ENCODE measurements around the gene GJA4.

DNA sequence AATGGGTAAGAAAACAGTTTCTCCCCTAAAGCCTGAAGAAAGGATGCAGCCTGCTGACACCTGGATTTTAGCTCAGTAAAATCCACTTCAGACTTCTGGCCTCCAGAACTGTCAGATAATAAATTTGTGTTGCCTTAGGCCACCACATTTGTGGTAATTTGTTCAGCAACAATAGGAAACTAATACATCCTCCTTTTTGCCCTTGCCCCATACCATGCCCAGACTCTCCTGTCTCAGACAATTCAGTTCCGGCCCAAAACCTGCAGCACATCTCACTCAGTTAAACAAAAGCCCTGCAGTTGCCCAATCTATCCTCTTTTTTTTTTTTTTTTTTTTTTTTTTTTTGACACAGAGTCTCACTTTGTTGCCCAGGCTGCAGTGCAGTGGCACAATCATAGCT is 40.9 kb downstream of the GJA4 start:
- no peak for TF ChIP-seq POLR2AphosphoS5 (IDR thresholded peaks at IDR 0.05; ENCODE audit: low read depth, low read length)
- TF ChIP-seq POLR2A (IDR thresholded peaks at IDR 0.05; ENCODE audit: low read depth, low read length): no peak
- no peak for TF ChIP-seq TAF1 (IDR thresholded peaks at IDR 0.05; ENCODE audit: low read depth, low read length)
